IMR-90 (cell line): ENCODE results near the gene DAD1. TPM values are rescaled to one million over a fixed set of nuclear protein-coding genes. Genes with fewer than 3 reads are reported as not detected.

ENCODE experiments used
- ATAC-seq: fragments of 200-7000 bp; cut with Tn5 transposase; 2 replicates; pipeline ENCODE4 v1.9.1; 2020; ENCODE audit warnings: low read depth, mild to moderate bottlenecking, moderate library complexity
- BruUV-seq: library from RNA; stranded (reverse); fragments of 400-500 nt; replicated peaks from 2 replicates; lab custom pipeline; 2021; lab: Mats Ljungman, UMichigan
- CTCF ChIA-PET: fragments of 300-600 bp; formaldehyde crosslinking; extraction: SDS; loops from one replicate; lab custom pipeline; 2021; ENCODE audit warnings: antibody characterized with exemption; lab: Yijun Ruan, JAX
- POLR2A ChIA-PET: fragments of 300-600 bp; sonication (Branson Sonifier 250); formaldehyde crosslinking; loops from one replicate; lab custom pipeline; 2022; ENCODE audit warnings: antibody characterized with exemption; ENCODE audit not compliant: unreplicated experiment; lab: Charles Lee
- DNase-seq: peaks from one replicate; pipeline ENCODE4 v3.0.0; 2013
- H2AFZ ChIP-seq: replicated peaks from 2 replicates; pipeline ENCODE3; 2013; ENCODE audit warnings: low read length, mild to moderate bottlenecking; ENCODE audit not compliant: poor library complexity
- H2AK5ac ChIP-seq: 2 replicates; pipeline ENCODE4 v1.6.1; 2013; ENCODE audit warnings: low read depth, low read length, inconsistent platforms
- H2AK9ac ChIP-seq: replicated peaks from 2 replicates; pipeline ENCODE3; 2013; ENCODE audit warnings: mild to moderate bottlenecking, low read depth, low read length, moderate library complexity; ENCODE audit not compliant: poor library complexity
- H2BK120ac ChIP-seq: 2 replicates; pipeline ENCODE4 v1.6.1; 2013; ENCODE audit warnings: low read depth, low read length, inconsistent platforms
- H2BK15ac ChIP-seq: 3 replicates; pipeline ENCODE4 v1.6.1; 2013; ENCODE audit warnings: low read depth, low read length, inconsistent platforms
- H2BK20ac ChIP-seq: 2 replicates; pipeline ENCODE4 v1.6.1; 2013; ENCODE audit warnings: low read depth, mild to moderate bottlenecking, inconsistent platforms, low read length, moderate library complexity
- H2BK5ac ChIP-seq: 2 replicates; pipeline ENCODE4 v1.6.1; 2013; ENCODE audit warnings: mild to moderate bottlenecking, low read depth, low read length, inconsistent platforms; ENCODE audit not compliant: poor library complexity, severe bottlenecking
- H3K14ac ChIP-seq: replicated peaks from 2 replicates; pipeline ENCODE4 v1.6.1; 2013; ENCODE audit warnings: low read depth, low read length, inconsistent platforms
- H3K18ac ChIP-seq: 2 replicates; pipeline ENCODE4 v1.6.1; 2013; ENCODE audit warnings: low read depth, low read length, control low read depth
- H3K23ac ChIP-seq: 2 replicates; pipeline ENCODE4 v1.6.1; 2013; ENCODE audit warnings: low read depth, low read length, inconsistent platforms
- H3K27ac ChIP-seq: 2 replicates; pipeline ENCODE4 v1.5.1; 2013; ENCODE audit warnings: mild to moderate bottlenecking, control low read depth, low read length; ENCODE audit not compliant: insufficient read depth
- H3K27me3 ChIP-seq: 2 replicates; pipeline ENCODE4 v1.6.1; 2013; ENCODE audit warnings: low read length; ENCODE audit not compliant: control insufficient read depth, insufficient read depth
- H3K36me3 ChIP-seq: 2 replicates; pipeline ENCODE4 v1.6.1; 2013; ENCODE audit warnings: low read length, mixed read lengths; ENCODE audit not compliant: control insufficient read depth, insufficient read depth
- H3K4ac ChIP-seq: 2 replicates; pipeline ENCODE4 v1.6.1; 2013; ENCODE audit warnings: low read depth, low read length, inconsistent platforms
- H3K4me1 ChIP-seq: 2 replicates; pipeline ENCODE4 v1.6.1; 2013; ENCODE audit warnings: low read length, mixed read lengths; ENCODE audit not compliant: control insufficient read depth, insufficient read depth
- H3K4me2 ChIP-seq: 2 replicates; pipeline ENCODE4 v1.6.1; 2013; ENCODE audit warnings: low read depth, mild to moderate bottlenecking, control low read depth, low read length, moderate library complexity
- H3K4me3 ChIP-seq: 2 replicates; pipeline ENCODE4 v1.5.1; 2013; ENCODE audit warnings: low read depth, mild to moderate bottlenecking, control low read depth, low read length, moderate library complexity; ENCODE audit not compliant: insufficient read depth
- H3K56ac ChIP-seq: 2 replicates; pipeline ENCODE4 v1.6.1; 2013; ENCODE audit warnings: low read length, inconsistent platforms; ENCODE audit not compliant: insufficient read depth; ENCODE audit errors: extremely low read depth
- H3K79me1 ChIP-seq, 2 experiments: 2 replicates each; pipeline ENCODE4 v1.6.1; 2013; ENCODE audit warnings: low read length in 2 of 2, inconsistent platforms in 1 of 2, low read depth in 1 of 2
- H3K9ac ChIP-seq: 2 replicates; pipeline ENCODE4 v1.6.1; 2013; ENCODE audit warnings: low read depth, low read length, control low read depth
- H3K9me1 ChIP-seq: 2 replicates; pipeline ENCODE4 v1.6.1; 2013; ENCODE audit warnings: low read length, inconsistent platforms; ENCODE audit not compliant: insufficient read depth
- H3K9me3 ChIP-seq: 2 replicates; pipeline ENCODE4 v1.6.1; 2013; ENCODE audit warnings: low read length; ENCODE audit not compliant: control insufficient read depth, insufficient read depth
- H4K20me1 ChIP-seq: 2 replicates; pipeline ENCODE4 v1.6.1; 2013; ENCODE audit warnings: low read length, inconsistent platforms; ENCODE audit not compliant: insufficient read depth
- H4K5ac ChIP-seq: 2 replicates; pipeline ENCODE4 v1.6.1; 2013; ENCODE audit warnings: mild to moderate bottlenecking, low read depth, low read length, control low read depth
- H4K8ac ChIP-seq, 2 experiments: 2 replicates each; pipeline ENCODE4 v1.6.1; 2013; ENCODE audit warnings: low read depth in 2 of 2, low read length in 2 of 2, control low read depth in 1 of 2, inconsistent platforms in 1 of 2
- H4K91ac ChIP-seq: 2 replicates; pipeline ENCODE4 v1.6.1; 2013; ENCODE audit warnings: low read depth, low read length, inconsistent platforms; ENCODE audit not compliant: insufficient read depth
- CTCF ChIP-seq: conservative IDR thresholded peaks from 2 replicates; pipeline ENCODE4 v1.5.1; 2012; ENCODE audit warnings: mild to moderate bottlenecking, low read depth, low read length, improper control_type of control experiment
- MAZ ChIP-seq: IDR thresholded peaks from 2 replicates; pipeline ENCODE4 v1.6.1; 2012; ENCODE audit warnings: low read depth, mild to moderate bottlenecking, low read length, improper control_type of control experiment, moderate library complexity, borderline replicate concordance
- RAD21 ChIP-seq: IDR thresholded peaks from 2 replicates; pipeline ENCODE4 v1.6.1; 2012; ENCODE audit warnings: low read length, improper control_type of control experiment
- RFX5 ChIP-seq: IDR thresholded peaks from 2 replicates; pipeline ENCODE4 v1.8.0; 2012; ENCODE audit warnings: low read depth, mild to moderate bottlenecking, low read length, moderate library complexity
- SMC3 ChIP-seq: fragments of 150-350 bp; IDR thresholded peaks from 2 replicates; pipeline ENCODE4 v1.6.1; 2016; ENCODE audit warnings: low read depth, mild to moderate bottlenecking, antibody characterized with exemption, low read length, moderate library complexity
- WGBS, 2 experiments: methylation state at CpG; one replicate each; pipeline versions ENCODE4 v1.1.5 to v1.1.7; 2013; ENCODE audit warnings: missing lambda C conversion rate in 2 of 2; ENCODE audit not compliant: insufficient read length in 1 of 2; ENCODE audit errors: extremely low coverage in 2 of 2; 5-methylcytosine and 5-hydroxymethylcytosine counted together
- dilution Hi-C: fragments of 300-500 bp; cut with HindIII; formaldehyde crosslinking; loops from one replicate; pipeline ENCODE4 v1.14.3; 2018; ENCODE audit warnings: low sequenced_read_pairs; ENCODE audit not compliant: unreplicated experiment
- in situ Hi-C: fragments of 300-500 bp; cut with MboI; formaldehyde crosslinking; loops from 3 replicates; pipeline ENCODE4 v1.14.3; 2019; ENCODE audit warnings: low sequenced_read_pairs, inconsistent platforms, mixed read lengths
- intact Hi-C: fragments of 100-400 bp; cut with micrococcal nuclease; formaldehyde crosslinking; loops from 2 replicates; pipeline ENCODE4 v1.10.0; 2022
- polyA plus RNA-seq, 3 experiments: library from polyadenylated mRNA; depleted of rRNA; stranded (reverse); fragments of >200 nt; gene quantifications; 2 replicates each; pipeline ENCODE4 v1.2.3, GENCODE V29; 2012; ENCODE audit warnings: low replicate concordance in 1 of 3
- total RNA-seq: library from RNA; depleted of rRNA; stranded (reverse); fragments of >200 nt; gene quantifications from 2 replicates; pipeline ENCODE4 v1.2.3, GENCODE V29; 2012

Gene DAD1
- total and polyA plus RNA-seq, 2 of the 4 experiments (the other 2 are of a cell fraction) = 396 to 496 TPM

GRCh38 chr14:22556990-22557623 is 31.9 kb downstream of the DAD1 start:
- DNase-seq (peak; percentile 64), ATAC-seq (peak; percentile 94)
- Histone ChIP-seq H2BK20ac (peak overlapping the region; percentile 86), H2AK5ac (peak overlapping the region; percentile 90), H2AK9ac (peak overlapping the region; percentile 81), H3K14ac (0 out of 2 replicates have a peak overlapping the region, but pooled peaks have one; percentile 65), H3K18ac (peak overlapping the region; percentile 60; the same call in 1 of the 2 replicates), H3K4ac (peak overlapping the region; percentile 81), H3K4me1 (peaks cover 13% of the 10 kb centered on the region), H4K91ac (peak overlapping the region; percentile 68), H2BK15ac (peak overlapping the region; percentile 84; the same call in 1 of the 3 replicates), H4K20me1 (no peaks in the 10 kb centered on the region), H3K9ac (peak overlapping the region; percentile 76), H3K56ac (peak overlapping the region; percentile 57; the same call in 1 of the 2 replicates), H3K4me3 (peak overlapping the region; percentile 36), H3K9me3 (no peaks in the 10 kb centered on the region), H4K5ac (peak overlapping the region; percentile 65), H3K79me1 (peaks cover 0 to 5% of the 10 kb centered on the region in 2 experiments; a peak in 1 of 4 replicates), H2BK120ac (peak overlapping the region; percentile 91), H3K4me2 (peak overlapping the region; percentile 75), H2BK5ac (peak overlapping the region; percentile 81), H3K27me3 (no peaks in the 10 kb centered on the region), H3K36me3 (no peaks in the 10 kb centered on the region), H2AFZ (peak overlapping the region; percentile 93), H3K23ac (peak overlapping the region; percentile 76; the same call in 1 of the 2 replicates), H3K27ac (peak overlapping the region; percentile 86), H3K9me1 (peaks cover 8% of the 10 kb centered on the region), H4K8ac (peak overlapping the region; percentile 68 to 74)
- ChIA-PET POLR2A (interaction anchor here (0.7 kb wide), 1 partner anchor 261 kb away, joined by 3 read pairs; no protein-coding TSS in a partner anchor), CTCF (interaction anchor here (0.6 to 1.8 kb wide), 11 partner anchors 10 to 399 kb away, joined by 3 to 8 read pairs (median 3); no protein-coding TSS in a partner anchor)
- in situ Hi-C loops (loop anchor here (5.0 to 10.0 kb wide), 4 partner anchors 165 to 508 kb away; partner anchors contain the start of gene OXA1L), dilution Hi-C loops (no loop called here), intact Hi-C loops (loop anchor here (1.0 to 10.0 kb wide), 11 partner anchors 96 to 748 kb away; partner anchors contain the start of genes BCL2L2, CDH24, MMP14 and OXA1L)
- no TSS peak for BruUV-seq
- TF ChIP-seq RAD21 = peak; percentile 79
- TF ChIP-seq MAZ = peak; percentile 68; the same call in 1 of the 2 replicates
- peak; percentile 79 for TF ChIP-seq CTCF
- TF ChIP-seq RFX5 = no peak
- peak; percentile 54 for TF ChIP-seq SMC3
- WGBS, 2 experiments = 0% methylated on average over 7 of the region's 28 CpGs; no CpG with 5 or more reads in 1 of the 2 experiments
